Chondrocyte (in vitro differentiated cells): Measurements from ENCODE around the gene NRF1. TPM values are rescaled to one million over a fixed set of nuclear protein-coding genes. Genes with fewer than 3 reads are reported as not detected.
A peak's percentile ranks its signal among the peaks of the same experiment; 100 is the strongest.

Source experiments
- DNase-seq: peaks from one replicate; pipeline ENCODE4 v3.0.0; 2021; ENCODE audit warnings: mixed read lengths, low spot score
- H3K27ac Mint-ChIP-seq: one replicate; pipeline ENCODE4 v1.8.0; 2021; ENCODE audit warnings: mild to moderate bottlenecking, moderate library complexity, mixed read lengths; ENCODE audit not compliant: unreplicated experiment
- H3K27me3 Mint-ChIP-seq: 2 replicates; pipeline ENCODE4 v1.8.0; 2021; ENCODE audit warnings: low read depth, mixed read lengths
- H3K36me3 Mint-ChIP-seq: 2 replicates; pipeline ENCODE4 v1.8.0; 2021; ENCODE audit warnings: low read depth, mixed read lengths
- H3K4me1 Mint-ChIP-seq: 2 replicates; pipeline ENCODE4 v1.8.0; 2021; ENCODE audit warnings: low read depth, mild to moderate bottlenecking, mixed read lengths
- H3K4me3 Mint-ChIP-seq: one replicate; pipeline ENCODE4 v1.8.0; 2021; ENCODE audit warnings: mild to moderate bottlenecking, moderate library complexity, mixed read lengths; ENCODE audit not compliant: unreplicated experiment
- H3K9me3 Mint-ChIP-seq: 2 replicates; pipeline ENCODE4 v1.8.0; 2021; ENCODE audit warnings: low read depth, mixed read lengths
- total RNA-seq: library from RNA; stranded (reverse); gene quantifications from 3 replicates; pipeline ENCODE4 v1.2.1, GENCODE V29; 2021
- TF ChIP-seq, protein P1 (sequence below): fragments of 200-600 bp; sonication (generic); IDR thresholded peaks from 2 replicates; pipeline ENCODE4 v1.5.0; 2021; ENCODE audit warnings: antibody characterized with exemption, mild to moderate bottlenecking, moderate library complexity

Gene NRF1
- total RNA-seq, 1 donor from 2014 or later: 13.3 TPM

DNA sequence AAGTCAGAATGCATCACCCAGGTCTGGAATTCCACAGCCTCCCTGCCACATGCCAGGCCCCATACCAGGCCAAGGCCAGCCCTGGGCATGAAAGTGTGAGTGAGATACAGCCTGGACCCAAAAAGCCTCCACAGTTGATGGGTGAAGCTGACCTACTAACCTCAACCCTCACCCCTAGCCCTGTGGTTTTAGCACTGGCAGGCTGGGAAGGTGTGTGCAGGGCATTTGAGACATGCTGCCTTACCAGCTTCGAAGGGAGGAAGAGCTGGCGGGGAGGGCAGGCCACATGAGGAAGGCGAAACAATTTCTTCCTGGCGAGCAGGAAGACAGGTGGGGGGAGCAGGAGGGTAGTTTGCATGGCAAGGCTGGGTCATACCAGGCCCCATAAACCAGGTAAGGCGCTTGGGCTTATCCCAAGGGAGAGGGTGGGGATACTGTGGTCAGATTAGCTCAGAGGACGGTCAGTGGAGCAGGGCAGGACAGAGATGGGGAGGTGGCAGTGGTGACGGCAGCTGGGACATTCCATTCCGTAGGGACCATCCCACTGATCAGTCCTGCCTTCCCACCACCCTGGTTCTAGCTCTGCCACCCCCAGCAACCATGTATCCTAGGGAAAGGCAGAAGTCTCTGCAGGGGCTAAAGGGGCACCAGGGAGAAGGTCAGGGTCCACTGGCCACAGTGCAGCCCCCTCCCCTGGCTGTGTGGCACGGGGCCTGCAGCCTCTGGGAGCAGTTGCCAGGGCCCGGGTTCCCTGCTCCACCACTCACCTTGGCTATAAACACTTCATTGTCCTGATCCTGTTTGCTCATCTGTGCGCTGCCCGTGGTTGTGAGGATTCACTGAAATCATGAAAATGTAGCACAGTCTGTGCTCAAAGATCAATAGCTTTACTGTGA lies 155.8 kb downstream of the NRF1 start:
- no peaks in the 10 kb centered on the region for H3K9me3 Mint-ChIP-seq
- no peak overlapping the region for H3K27ac Mint-ChIP-seq
- TF ChIP-seq, protein P1, sequence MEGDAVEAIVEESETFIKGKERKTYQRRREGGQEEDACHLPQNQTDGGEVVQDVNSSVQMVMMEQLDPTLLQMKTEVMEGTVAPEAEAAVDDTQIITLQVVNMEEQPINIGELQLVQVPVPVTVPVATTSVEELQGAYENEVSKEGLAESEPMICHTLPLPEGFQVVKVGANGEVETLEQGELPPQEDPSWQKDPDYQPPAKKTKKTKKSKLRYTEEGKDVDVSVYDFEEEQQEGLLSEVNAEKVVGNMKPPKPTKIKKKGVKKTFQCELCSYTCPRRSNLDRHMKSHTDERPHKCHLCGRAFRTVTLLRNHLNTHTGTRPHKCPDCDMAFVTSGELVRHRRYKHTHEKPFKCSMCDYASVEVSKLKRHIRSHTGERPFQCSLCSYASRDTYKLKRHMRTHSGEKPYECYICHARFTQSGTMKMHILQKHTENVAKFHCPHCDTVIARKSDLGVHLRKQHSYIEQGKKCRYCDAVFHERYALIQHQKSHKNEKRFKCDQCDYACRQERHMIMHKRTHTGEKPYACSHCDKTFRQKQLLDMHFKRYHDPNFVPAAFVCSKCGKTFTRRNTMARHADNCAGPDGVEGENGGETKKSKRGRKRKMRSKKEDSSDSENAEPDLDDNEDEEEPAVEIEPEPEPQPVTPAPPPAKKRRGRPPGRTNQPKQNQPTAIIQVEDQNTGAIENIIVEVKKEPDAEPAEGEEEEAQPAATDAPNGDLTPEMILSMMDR: no peak
- no peaks in the 10 kb centered on the region for H3K27me3 Mint-ChIP-seq
- H3K36me3 Mint-ChIP-seq: no peaks in the 10 kb centered on the region
- no peak overlapping the region for H3K4me3 Mint-ChIP-seq
- no peaks in the 10 kb centered on the region for H3K4me1 Mint-ChIP-seq
- DNase-seq: no peak

DNA sequence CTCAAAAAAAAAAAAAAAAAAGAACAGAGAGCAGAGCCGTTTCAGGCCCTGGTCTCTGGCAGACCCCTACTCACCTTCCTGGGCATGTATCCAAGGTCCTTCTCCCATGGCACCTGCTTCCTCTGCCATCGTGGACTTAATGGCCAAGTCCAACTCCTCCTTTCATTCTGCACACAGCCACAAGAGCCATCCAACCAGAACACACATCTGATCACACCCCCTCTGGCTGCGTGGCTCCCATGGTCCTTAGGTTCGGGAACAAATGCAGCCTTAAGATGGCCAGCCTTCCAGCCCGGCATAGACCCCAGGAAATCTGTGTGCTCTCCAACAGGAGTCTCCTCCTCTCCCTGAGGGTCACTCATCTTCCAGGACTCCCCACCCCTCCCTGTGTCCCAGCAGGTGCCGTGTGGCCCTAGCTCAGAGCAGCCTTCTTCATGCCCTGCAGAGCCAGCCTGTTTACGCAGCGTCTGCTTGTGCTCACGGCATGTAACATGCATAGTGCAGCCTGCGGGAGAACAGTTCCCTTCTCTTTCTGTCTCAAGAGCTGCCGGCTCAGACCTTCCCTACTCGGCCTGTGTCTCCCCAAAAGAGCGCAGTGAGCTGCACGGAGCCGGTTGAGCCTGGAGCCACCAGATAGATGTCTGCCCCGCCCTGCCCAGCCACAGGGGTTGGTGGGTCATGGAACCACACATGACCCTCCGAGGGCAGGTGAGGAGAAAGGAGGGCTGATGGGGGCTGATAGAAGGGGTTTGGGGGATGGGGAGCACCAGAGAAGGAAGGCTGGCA lies 157.3 kb downstream of the NRF1 start:
- H3K4me3 Mint-ChIP-seq: no peak overlapping the region
- H3K9me3 Mint-ChIP-seq: no peaks in the 10 kb centered on the region
- no peak overlapping the region for H3K27ac Mint-ChIP-seq
- H3K36me3 Mint-ChIP-seq: no peaks in the 10 kb centered on the region
- no peaks in the 10 kb centered on the region for H3K27me3 Mint-ChIP-seq
- TF ChIP-seq, protein P1: no peak
- no peaks in the 10 kb centered on the region for H3K4me1 Mint-ChIP-seq
- DNase-seq: no peak

DNA sequence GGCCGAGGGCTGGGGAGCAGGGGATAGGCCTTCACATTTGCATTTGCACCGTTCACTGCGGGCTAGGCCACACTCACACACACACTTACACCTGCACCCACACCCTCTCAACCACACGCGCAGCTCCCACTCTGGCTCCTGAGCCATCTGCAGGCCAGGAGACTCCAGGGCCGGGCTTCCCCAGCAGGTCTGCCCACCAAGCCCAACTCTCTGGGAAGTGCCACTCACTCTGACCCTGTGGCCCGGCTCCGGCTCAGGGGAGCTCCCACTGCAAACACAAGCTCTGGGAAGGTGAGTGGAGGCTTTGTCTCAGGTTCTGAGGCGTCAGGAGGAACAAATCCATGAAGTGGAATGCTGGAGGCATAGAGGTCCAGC lies 157.9 kb downstream of the NRF1 start:
- Mint-ChIP-seq H3K27ac (no peak overlapping the region), H3K4me3 (no peak overlapping the region), H3K36me3 (no peaks in the 10 kb centered on the region), H3K27me3 (no peaks in the 10 kb centered on the region), H3K4me1 (no peaks in the 10 kb centered on the region), H3K9me3 (no peaks in the 10 kb centered on the region)
- DNase-seq: no peak
- TF ChIP-seq, protein P1: no peak

DNA sequence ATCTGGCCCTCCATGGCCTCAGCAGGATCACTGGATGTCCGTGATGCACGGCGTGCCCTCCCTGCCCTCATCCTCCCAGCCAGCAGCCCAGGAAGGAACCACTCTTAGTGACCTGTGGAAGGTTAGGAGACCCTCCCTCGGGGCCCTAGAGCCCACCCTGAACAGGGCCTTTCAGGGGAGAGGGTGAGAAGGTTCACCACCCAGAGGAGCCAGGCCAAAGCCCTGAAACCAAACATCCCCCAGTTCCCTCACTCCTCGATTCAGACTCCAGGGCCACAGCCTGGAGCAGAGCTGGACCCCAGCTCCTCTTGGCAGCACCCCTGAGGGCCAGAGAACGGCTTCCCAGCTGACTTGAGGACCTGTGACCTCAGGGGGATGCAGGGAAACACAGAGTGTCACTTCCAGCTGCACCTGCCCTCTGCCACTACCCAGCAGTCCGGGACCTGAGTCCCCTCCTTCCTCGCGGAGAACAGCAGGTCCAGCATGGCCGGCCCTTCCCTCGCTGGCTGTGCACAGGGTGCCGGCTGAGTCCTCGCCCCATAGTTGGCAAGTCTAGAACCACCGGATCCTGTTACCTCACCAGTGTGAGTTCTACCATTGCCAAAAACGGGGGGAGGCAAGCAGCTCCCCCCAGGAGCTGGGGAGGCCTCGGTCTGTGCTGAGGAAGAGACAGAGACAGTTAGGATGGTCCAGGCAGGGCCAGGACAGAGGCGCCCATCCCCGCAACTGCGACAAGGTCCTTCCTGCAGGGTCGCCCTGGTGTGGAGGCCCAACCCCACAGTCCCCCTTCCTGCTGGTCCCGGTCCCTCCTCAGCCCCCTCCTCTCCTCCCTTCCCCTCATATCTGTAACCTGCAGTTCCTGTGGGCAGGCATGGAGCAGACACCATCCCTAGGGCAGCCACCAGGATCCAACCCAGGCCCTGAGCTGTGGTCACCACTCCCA lies 158.6 kb downstream of the NRF1 start:
- Mint-ChIP-seq H3K4me1 (no peaks in the 10 kb centered on the region), H3K36me3 (no peaks in the 10 kb centered on the region), H3K9me3 (no peaks in the 10 kb centered on the region)

More for the DNA sequence above, 158.6 kb downstream of the NRF1 start:
- Mint-ChIP-seq H3K4me3 (no peak overlapping the region), H3K27me3 (no peaks in the 10 kb centered on the region), H3K27ac (no peak overlapping the region)
- DNase-seq: peak; percentile 83
- TF ChIP-seq, protein P1: no peak
